Nephron progenitor cell (in vitro differentiated cells): ENCODE measurements around the gene SP3.

Source experiments
- DNase-seq: peaks from one replicate; pipeline ENCODE4 v3.0.0; 2021
- H3K27ac Mint-ChIP-seq: 2 replicates; pipeline ENCODE4 v1.8.0; 2021; ENCODE audit warnings: mild to moderate bottlenecking, moderate library complexity, mixed read lengths
- H3K27me3 Mint-ChIP-seq: 2 replicates; pipeline ENCODE4 v1.8.0; 2021; ENCODE audit warnings: mild to moderate bottlenecking, low read depth, mixed read lengths; ENCODE audit not compliant: poor library complexity
- H3K36me3 Mint-ChIP-seq: 2 replicates; pipeline ENCODE4 v1.8.0; 2021; ENCODE audit warnings: low read depth, mixed read lengths
- H3K4me1 Mint-ChIP-seq: 2 replicates; pipeline ENCODE4 v1.8.0; 2021; ENCODE audit warnings: mixed read lengths
- H3K4me3 Mint-ChIP-seq: 2 replicates; pipeline ENCODE4 v1.8.0; 2021; ENCODE audit warnings: mild to moderate bottlenecking, moderate library complexity, mixed read lengths
- H3K9me3 Mint-ChIP-seq: 2 replicates; pipeline ENCODE4 v1.8.0; 2021; ENCODE audit warnings: mild to moderate bottlenecking, moderate library complexity, mixed read lengths
- TF ChIP-seq, protein P1 (sequence below): fragments of 200-600 bp; sonication (generic); IDR thresholded peaks from 2 replicates; pipeline ENCODE4 v1.5.0; 2021; ENCODE audit warnings: antibody characterized with exemption

SP3 gene

DNA sequence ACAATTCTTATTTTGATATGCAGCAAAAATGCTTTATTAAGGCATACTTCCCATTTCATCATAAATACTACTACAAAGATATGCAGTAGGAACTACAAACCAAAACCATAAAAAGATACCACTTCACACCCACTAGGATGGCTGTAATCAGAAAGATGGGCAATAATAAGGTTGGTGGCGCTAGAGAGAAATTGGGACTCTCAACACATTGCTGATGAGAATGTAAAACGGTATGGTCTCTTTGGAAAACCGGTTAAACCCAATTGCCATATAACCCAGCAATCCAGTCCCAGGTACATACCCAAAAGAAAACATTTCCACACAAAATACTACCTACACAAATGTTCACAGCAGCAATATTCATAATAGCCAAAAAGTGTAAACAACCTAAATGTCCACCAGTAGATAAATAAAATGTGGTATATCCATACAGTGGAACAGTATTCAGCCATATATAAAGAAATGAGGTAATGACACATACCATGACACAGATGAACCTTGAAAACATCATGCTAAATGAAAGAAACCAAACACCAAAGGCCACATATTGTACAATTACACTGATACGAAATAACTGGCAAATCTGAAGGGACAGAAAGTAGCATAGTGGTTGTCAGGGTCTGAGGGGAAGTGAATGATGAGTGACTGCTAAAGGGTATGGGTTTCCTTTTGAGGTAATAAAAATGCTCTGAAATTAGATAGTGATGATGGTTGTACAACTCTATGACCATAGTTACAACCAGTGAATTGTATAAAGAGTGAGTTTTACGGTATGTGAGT lies 12.7 kb downstream of the SP3 start:
- Mint-ChIP-seq H3K27ac (no peak overlapping the region), H3K27me3 (no peaks in the 10 kb centered on the region), H3K4me3 (no peak overlapping the region), H3K9me3 (peaks cover 22% of the 10 kb centered on the region), H3K36me3 (peaks cover 96% of the 10 kb centered on the region), H3K4me1 (peaks cover 16% of the 10 kb centered on the region)
- DNase-seq = no peak
- TF ChIP-seq, protein P1, sequence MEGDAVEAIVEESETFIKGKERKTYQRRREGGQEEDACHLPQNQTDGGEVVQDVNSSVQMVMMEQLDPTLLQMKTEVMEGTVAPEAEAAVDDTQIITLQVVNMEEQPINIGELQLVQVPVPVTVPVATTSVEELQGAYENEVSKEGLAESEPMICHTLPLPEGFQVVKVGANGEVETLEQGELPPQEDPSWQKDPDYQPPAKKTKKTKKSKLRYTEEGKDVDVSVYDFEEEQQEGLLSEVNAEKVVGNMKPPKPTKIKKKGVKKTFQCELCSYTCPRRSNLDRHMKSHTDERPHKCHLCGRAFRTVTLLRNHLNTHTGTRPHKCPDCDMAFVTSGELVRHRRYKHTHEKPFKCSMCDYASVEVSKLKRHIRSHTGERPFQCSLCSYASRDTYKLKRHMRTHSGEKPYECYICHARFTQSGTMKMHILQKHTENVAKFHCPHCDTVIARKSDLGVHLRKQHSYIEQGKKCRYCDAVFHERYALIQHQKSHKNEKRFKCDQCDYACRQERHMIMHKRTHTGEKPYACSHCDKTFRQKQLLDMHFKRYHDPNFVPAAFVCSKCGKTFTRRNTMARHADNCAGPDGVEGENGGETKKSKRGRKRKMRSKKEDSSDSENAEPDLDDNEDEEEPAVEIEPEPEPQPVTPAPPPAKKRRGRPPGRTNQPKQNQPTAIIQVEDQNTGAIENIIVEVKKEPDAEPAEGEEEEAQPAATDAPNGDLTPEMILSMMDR = no peak

DNA sequence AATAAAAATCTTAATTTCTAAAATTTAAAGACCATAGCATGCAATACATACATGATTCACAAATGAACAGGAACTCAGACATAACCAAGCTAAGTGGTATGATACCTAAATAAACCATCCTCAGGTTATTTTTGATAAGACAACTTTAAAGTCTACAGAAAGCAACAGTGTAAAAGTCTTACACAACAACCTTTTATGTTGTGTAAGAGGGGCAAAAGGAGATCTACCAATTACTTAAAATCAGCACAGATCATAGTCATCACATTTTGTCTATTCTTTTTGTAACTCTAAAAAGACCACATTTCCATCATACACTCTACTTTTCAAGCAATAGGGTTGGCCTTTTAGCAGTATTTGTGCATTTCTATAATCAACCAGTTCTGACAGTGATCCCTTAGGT lies 16.3 kb downstream of the SP3 start:
- H3K27ac Mint-ChIP-seq = no peak overlapping the region
- H3K4me1 Mint-ChIP-seq = peaks cover 7% of the 10 kb centered on the region
- peaks cover 93% of the 10 kb centered on the region for H3K36me3 Mint-ChIP-seq

DNA sequence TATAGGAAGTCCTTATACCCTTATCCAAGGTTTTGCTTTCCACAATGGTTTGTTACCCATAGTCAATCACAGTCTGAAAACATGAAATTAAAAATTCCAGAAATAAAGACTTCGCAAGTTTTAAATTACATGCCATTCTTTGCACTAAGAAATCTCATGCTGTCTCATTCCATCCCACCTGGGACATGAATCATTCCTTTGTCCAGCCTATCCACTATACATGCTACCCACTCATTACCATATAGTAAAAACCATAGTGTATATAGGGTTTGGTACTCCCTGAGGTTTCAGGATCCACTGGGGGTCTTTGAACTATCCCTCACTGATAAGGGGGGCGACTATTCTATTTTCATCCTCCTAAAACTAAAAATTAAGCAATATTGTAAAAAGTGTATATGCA lies 17.0 kb downstream of the SP3 start:
- no peaks in the 10 kb centered on the region for H3K27me3 Mint-ChIP-seq
- no peak overlapping the region for H3K4me3 Mint-ChIP-seq
- H3K9me3 Mint-ChIP-seq = peaks cover 18% of the 10 kb centered on the region
- no peak for DNase-seq
- H3K4me1 Mint-ChIP-seq = peaks cover 7% of the 10 kb centered on the region
- peaks cover 93% of the 10 kb centered on the region for H3K36me3 Mint-ChIP-seq
- H3K27ac Mint-ChIP-seq = no peak overlapping the region
- TF ChIP-seq, protein P1 = no peak

More for the DNA sequence above, 16.3 kb downstream of the SP3 start:
- no peak for DNase-seq
- peaks cover 20% of the 10 kb centered on the region for H3K9me3 Mint-ChIP-seq
- TF ChIP-seq, protein P1 = no peak
- H3K27me3 Mint-ChIP-seq = no peaks in the 10 kb centered on the region
- H3K4me3 Mint-ChIP-seq = no peak overlapping the region

DNA sequence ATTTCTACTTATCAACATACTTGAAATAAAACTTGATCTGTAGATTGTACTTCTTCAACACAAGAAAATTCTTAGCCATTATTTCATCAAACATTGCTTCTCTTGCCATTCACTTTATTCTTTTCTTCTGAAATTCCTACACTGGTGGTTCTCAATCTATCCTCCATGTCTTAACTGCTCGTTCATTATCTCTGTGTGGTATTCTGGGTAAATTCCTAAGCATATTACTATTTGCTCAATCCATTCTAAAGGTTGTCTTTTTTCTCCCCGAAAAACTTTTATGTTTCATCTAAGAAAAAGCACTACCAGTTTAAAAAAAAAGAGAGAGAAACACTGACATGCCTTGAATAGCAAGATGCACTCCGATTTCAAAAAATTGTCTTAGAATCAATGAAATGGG lies 18.0 kb downstream of the SP3 start:
- no peak for DNase-seq
- TF ChIP-seq, protein P1 = no peak
- Mint-ChIP-seq H3K36me3 (peaks cover 93% of the 10 kb centered on the region), H3K27me3 (no peaks in the 10 kb centered on the region), H3K4me1 (peaks cover 7% of the 10 kb centered on the region), H3K27ac (peak overlapping the region; percentile 38), H3K9me3 (peaks cover 7% of the 10 kb centered on the region), H3K4me3 (no peak overlapping the region)

DNA sequence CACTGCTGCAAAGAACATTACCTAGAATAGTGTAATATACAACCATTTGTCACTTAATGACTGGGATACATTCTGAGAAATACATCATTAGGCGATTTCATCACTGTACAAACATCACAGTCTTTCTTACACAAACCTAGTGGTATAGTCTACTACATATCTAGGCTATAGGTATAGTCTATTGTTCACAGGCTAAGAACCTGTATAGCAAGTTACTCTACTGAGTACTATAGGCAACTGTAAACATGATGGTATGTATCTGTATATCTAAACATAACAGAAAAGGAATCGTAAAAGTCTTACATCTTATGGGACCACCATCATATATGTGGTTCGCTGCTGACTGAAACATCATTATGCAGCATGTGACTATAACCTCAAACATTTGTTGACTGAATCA lies 21.4 kb downstream of the SP3 start:
- H3K36me3 Mint-ChIP-seq = peaks cover 93% of the 10 kb centered on the region
- TF ChIP-seq, protein P1 = no peak
- no peak for DNase-seq
- no peaks in the 10 kb centered on the region for H3K27me3 Mint-ChIP-seq
- peaks cover 25% of the 10 kb centered on the region for H3K4me1 Mint-ChIP-seq
- H3K9me3 Mint-ChIP-seq = peaks cover 7% of the 10 kb centered on the region
- no peak overlapping the region for H3K27ac Mint-ChIP-seq
- H3K4me3 Mint-ChIP-seq = no peak overlapping the region

DNA sequence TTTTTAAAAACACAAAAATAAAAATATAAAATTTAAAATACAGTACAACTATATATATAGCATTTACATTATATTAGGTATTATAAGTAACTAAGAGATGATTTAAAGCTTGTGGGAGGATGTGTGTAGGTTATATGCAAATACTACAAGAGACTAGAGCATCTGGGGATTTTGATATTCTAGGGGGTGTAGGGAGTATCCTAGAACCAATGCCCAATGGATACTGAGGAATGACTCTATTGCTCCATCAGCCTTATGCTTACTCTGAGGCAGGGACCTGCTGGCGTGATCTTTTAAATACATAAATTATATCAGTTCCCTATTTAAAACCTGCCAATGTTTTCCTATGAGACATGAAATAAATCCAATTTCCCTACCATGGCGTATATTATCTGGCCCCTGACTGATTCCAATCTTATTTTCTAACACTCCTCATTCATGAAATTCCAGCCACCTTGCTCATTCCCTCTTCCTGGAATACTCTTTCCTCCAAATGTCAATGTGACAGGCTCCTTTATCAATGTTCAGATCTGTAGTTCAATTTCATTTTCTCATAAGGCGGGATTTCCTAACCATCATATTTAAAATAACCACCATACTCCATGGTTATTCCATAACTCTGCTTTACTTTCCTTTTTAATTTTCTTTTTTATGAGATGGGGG lies 22.2 kb downstream of the SP3 start:
- H3K4me3 Mint-ChIP-seq = no peak overlapping the region
- peaks cover 7% of the 10 kb centered on the region for H3K9me3 Mint-ChIP-seq
- no peaks in the 10 kb centered on the region for H3K27me3 Mint-ChIP-seq
- DNase-seq = no peak
- H3K4me1 Mint-ChIP-seq = peaks cover 30% of the 10 kb centered on the region
- no peak overlapping the region for H3K27ac Mint-ChIP-seq
- TF ChIP-seq, protein P1 = no peak
- peaks cover 91% of the 10 kb centered on the region for H3K36me3 Mint-ChIP-seq
